Measurements from ENCODE around the gene SLC38A8.

SLC38A8 gene

DNA sequence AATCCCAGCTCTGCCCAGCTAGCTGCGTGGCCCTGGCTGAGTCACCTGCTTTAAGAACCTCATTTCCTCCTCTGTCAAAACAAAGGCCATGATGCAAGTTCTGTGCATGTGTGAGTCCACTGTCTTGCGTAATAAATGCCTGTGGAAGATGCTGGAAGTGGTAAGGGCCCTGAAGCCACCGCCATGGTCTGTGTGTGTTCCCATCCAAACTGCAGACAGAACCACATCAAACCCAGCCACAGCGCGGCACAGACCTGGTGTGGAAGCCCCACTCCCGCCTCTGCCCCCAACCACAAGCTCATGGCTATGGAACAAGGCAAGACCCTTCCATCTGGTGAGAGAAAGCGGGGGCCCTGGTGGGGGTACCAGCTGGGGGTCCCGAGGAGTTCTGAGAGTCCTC is 48.5 kb downstream of the SLC38A8 start:
- DNase-seq: no peak

DNA sequence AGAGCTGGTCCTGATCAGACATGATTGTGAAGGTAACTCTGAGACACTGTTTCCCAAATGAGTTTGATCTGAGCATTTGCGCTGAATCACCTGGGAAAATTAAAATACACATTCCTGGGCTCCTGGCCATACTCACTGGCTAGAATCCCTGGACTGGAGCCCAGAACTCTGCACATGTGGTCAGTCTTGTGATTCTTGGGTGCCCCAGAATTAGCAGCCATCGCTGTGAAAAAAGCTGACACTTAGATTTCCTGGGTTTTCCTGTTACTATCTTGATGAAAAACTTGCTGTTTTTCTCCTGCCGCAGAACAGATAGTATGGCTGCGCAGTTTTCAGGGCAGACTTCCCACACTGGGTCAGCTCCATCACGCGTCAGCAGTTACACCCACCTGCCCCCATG is 50.0 kb downstream of the SLC38A8 start:
- no peak for DNase-seq

DNA sequence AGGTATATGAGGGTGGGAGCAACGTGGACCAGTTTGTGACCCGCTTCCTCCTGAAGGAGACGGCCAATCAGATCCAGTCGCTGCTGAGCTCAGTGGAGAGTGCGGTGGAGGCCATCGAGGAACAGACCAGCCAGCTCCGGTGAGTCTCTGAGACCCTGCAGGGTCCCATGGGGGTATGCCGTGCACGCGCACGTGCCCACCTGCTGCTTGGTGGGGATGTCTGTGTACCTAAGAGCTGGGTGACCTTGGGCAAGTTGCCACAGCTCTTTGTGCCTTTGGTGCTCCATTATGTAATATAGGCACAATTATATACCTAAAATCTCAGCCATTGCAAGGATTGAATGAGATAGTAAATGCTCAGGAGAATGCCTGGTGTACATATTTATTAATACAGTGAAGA is 52.1 kb downstream of the SLC38A8 start:
- DNase-seq: no peak

DNA sequence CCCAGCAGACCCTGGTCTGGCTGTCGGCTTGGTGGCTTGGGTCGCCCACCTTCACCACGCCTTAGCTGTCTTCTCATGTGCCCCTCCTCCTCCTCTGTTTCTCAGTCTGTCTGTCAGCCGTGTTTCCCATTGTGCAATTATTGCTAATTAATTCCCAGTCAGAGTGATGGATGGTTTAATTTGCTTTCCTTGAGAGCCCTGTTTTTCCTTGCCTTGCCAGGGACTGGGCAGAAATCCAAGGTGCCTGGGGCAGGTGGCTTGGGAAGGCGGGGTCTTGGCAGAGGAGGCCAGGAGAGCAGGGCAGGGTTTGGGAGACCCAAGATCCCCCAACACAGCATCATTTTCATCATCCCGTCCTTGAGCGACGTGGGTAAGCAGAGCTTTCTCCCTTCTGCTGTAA is 53.3 kb downstream of the SLC38A8 start:
- peak; percentile 69 for DNase-seq

DNA sequence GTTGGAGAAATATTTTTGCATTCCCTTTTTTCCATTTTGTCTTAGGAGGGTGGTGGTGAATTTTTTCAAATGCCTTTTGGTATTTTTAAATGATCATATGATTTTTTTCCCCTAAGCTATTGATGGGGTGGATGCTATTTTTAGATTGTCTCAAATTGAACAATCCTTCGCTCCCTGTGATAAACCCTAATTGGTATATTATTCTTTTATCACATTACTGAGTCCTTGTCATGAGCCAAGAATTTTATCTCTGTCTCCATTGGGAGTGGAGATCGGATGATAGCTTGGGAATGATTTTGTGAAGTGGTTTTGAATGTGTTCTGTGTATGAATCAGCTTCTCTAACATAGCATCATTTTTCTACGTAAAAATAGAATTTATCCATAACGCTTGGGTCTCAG is 59.1 kb downstream of the SLC38A8 start:
- no peak for DNase-seq

DNA sequence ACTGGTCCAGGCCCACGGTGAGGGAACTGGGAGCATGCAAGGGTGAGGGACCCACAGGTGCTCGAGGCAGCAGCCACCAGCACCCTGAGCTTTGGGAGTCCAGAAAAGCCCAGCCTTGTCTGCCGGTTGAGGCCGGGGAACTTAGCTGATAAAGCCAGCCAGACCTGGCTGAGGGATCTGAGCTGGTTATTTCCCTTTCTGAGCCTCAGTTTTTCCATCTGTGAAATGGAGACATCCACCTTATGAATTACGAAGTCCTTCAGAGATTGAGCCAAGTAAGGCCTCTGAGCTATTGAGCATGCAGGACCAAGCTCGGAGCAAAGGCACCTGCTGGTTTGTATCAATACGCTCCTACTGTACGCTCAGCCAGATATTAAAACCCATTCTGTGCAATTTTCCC is 60.8 kb downstream of the SLC38A8 start:
- no peak for DNase-seq

DNA sequence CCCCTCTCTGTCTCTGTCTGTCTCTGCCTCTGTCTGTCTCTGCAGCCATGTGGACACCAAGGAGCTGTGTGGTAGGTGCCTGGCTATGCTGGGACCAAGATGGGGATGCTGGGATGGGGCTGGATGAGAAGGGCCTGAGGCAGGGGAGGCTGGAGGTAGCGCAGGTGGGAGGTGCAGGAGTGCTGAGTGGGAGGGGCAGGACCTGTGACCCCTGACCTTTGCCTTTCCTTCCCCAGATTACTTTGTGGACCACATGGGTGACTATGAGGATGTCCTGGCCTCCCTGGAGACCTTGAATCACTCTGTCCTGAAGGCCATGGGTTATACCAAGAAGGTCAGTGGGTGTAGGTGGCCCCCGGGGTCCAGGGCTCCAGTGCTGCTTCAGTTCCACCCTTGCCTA is 61.8 kb downstream of the SLC38A8 start:
- no peak for DNase-seq

DNA sequence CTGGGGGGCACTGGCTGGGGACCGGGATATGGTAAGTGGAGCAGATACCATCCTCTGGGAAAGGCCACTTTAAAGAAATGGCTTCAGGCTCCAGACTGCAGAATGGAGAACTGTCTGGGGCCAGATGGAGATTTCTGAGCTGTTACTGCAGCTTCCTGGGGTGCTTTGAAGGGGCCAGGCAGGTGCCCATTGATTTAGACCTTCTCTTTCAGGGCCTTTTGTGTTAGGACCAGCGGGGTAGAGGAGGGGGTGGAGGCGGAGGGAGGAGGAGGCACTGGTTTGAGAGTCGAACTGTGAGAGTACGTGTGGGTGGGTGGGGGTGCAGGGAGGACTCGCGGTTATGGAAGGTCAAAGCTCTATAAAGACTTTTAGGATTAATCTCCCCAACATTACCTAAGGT is 63.2 kb downstream of the SLC38A8 start:
- no peak for DNase-seq

DNA sequence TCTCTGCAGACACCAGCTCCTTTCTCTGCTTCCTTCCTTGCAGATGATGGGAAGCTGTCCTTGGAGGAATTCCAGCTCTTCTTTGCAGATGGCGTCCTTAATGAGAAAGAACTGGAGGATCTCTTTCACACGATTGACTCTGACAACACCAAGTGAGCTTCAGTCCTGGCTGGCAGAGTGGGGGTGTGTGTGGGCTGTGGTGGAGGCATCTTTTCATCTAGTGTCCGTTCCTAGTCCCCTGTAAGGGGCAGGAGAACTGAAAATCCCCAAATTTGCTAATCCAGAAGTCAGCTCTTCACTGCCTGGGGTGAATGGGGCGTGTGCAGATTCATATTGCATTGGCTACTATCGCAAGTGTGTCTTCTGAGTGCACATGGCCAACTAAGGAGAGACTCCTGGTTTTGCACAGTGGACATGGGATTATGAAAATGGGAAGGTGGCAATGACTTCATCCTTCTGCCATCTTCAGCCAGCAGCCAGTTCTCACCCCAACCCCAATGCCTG is 64.1 kb downstream of the SLC38A8 start:
- no peak for DNase-seq

DNA sequence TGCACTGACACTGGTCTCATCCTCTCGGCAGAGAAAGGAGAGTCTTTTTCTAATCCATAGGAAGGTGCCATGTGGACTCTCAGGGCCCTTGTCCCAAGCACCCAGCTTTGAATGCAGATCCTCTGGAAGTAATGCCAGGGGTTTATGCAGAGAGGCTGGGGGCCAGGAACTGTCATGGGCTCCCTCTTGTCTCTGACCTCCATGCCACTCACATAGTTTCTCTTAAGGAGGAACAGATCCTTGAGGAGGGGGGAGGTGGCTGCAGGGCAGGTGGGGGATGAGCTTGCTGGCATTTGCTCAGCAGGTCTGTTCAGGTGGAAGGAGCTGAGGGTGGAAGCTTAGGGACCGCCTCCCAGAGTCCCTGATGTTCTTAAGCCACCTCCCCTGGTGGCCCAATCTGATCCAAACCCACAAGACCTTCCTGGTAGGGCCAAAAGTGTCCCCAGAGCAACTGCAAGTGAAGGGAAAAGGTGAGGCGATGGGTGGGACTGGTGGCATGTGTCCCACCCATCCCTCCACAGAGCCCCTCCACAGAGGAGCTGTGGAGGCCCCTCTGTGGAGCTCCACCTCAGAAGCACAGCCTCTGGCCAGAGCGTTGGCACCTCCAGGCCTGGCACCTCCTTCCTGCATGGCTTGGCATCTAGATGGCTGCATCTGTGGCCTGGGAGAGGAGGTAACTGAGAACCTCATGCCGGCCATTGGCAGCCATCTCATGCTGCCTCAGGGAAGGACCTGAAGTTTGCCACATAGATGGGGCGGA is 65.4 kb downstream of the SLC38A8 start:
- no peak for DNase-seq

DNA sequence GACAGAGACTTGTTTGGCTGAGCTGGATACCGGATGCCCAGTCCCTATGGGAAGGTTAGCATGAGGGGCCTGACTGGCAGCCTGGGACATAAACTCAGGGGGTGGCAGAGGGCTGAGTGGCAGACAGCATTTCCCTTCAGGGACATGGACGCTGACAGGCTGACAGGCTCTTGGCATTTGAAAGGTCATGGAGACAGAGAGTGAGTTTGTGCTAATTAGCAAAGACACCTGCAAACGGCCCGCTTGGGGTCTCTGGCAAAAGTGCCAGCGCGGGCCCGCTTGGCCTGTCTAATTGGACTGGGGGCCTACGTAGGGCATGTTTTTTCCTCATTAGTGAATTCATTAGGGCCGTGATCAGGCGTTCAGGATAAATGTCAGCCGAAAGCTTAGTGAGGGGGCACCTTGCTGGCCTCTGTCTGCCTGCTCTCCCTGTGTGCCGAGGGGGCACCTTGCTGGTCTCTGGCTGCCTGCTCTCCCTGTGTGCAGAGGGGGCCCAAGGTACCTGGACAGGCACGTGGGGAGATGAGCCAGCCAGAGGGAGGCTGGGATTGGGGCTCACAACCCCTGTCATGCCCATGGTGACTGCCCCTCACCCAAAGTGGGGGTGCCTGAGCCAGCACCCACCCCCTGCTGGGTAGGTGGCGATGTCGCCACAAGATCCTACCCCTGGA is 66.9 kb downstream of the SLC38A8 start:
- no peak for DNase-seq

DNA sequence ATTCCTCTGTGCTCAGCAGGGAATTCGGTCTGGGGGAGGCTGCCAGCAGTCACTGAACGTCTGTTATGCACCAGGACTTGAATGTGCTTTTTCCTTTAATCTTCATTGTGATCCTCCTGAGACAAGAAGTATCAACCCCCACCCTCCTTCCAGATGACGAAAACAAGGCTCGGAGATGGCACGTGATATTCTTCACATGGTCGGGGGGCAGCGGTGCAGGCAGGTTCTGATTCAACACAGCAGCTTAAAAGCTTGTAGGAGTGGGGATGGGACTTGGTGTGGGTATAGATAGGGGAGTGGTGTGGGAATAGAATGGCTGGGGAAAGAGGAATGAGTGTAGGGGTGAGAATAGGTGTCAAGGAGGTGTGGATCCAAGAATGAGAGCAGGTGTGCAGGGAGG is 68.1 kb downstream of the SLC38A8 start:
- no peak for DNase-seq

DNA sequence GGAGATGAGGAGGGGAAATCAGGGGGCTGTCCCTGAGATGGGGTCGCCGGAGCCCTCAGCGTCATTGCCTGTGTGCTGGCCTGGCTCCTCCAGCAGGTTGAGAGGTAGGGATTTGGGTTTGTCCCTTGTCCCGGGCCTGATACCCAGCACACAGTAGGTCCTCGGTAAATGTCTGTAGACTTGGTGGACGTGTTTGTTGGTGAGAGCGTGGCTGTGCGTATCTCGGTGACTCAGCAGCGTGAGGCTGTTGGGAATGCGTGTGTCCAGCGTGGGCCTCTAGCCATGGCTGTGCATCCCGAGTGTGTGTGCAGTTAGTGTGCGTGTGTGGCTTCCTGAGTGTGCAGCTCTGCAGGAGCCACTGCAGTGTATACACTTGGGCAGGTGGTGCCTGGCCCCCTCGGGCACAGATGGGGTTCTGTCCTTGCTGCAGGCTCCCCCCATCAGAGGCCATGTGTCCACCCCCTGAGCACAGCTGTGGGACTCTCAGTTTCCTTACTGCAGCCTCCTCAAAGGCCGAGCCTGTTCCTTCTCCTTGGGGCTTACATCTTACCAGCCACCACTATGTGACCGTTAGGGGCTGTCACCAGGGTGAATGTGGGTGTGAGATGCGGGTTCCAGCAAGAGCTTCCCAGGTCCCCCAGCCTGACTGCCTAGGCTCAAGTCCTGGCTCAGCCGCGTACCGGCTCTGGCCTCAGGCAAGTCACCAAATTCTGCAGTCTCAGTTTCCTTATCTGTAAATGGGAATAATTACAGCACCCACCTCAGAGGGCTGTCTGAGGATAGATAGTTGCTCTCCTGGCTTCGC is 68.8 kb downstream of the SLC38A8 start:
- DNase-seq: no peak

DNA sequence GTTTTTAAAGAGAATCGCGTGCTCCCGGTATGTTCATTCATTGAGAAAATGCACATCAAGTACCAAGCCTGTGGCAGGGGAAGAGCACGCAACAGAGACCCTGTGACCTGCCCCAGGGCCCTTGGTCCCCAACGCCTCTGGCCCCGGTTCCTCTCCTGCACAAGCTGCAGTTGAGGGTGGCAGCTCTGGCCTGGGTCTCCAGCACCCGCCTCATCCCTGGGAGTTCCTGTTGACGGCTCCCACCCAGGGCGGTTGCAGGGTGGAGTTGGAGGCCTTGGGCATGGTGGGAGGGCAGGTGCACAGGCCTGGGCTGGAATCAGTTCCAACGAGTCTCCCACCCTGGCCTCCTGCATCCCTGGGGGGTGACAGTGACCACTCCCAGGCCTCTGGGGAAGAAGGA is 69.5 kb downstream of the SLC38A8 start:
- DNase-seq: no peak

DNA sequence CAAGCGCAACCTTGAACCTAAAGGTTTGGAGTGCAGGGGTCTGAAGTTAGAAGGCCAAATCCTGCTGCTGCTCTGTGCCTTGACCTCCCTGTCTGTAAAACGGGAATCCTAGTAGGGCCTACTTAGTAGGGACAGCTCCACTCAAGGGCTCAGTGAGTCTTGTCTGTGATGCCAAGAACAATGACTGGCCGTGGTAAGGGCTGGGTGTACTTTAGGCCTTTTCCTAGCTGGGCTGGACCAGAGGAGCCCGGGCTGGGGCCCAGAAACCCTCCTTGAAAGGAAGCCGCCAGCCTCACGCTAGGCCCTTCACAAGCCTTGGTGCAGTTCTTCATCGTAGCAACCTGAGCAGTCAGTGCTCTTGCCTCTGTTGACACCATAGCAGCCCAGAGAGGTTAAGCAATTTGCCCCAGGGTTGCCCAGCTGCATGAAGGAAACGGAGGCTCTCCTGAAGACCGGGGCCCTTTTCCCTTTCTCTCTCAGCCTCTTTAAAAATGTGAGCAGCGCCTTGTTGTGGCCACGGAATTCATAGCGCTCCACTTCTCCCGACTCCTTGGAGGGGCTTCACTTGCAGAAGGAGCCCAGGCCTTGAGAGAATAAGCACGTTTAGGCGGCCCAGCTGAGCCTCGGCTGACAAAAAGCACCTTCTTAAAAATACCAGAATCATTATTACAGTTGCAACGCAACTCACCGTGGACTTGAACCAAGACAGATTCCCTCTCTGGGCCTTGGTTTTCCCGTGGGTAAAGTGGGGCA is 70.2 kb downstream of the SLC38A8 start:
- DNase-seq: no peak

DNA sequence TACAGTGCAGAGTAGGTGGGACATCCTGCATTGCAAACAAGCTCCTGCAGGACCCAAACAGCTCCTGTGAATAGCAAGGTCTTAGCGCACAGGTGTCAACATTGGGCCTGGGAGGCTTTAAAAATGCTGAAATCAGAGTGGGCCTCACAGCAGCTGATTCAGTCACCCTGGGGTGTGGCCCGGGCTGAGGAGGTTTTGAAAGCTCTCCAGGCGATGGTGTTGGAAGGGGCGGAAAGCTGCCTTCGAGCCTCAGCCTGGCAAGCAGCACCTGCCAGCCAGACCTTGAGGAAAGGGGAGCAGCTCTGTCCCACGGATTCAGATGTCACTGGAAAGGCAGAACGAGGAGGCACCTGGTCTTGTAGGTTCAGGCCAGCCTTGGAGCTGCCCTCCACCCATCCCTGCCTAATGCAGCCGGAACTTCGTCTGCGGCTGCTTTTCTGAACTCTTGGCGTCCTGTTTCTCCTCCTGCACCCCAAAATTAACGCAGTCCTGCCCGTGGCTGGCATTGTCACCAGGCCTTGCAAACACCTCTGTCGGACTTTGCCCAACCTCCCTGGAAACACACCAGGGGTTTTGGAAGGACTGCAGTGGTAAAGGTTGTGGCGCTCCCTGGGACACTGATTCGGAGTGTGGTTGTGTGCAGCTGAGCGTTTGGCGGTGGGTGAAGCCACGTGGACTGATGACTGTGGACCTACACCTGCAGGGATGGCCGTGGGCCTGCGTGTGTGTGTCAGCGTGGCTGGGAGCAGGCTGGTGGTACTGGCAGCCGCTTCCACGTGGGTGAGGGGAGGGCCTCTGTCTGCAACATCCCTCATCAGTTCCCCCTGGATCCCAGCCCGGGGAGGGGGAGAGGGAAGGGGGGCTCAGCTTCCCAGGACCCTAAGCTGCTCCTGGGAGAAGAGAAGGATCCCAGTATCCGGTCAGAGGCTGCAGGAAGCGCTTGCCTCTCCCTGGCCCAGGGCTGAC is 71.1 kb downstream of the SLC38A8 start:
- no peak for DNase-seq

DNA sequence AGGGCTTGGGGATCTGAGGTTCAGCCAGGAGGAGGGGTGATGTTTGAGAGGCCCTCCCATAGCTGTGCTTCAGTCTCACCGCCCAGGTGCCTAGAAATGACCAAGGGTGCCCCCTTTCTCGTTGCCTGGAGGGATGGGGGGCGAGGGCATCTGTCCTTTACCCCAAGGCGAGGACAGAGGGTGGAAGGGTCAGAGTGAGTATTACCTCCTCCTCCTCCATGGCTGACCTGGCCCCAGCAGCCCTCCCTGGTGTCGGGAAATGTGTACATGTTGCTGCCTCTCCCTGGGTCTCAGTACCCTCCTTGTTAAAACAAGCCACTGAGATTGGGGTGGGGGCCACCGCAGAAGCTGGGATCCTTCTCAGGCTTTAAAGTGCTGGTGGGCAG is 72.2 kb downstream of the SLC38A8 start:
- no peak for DNase-seq

DNA sequence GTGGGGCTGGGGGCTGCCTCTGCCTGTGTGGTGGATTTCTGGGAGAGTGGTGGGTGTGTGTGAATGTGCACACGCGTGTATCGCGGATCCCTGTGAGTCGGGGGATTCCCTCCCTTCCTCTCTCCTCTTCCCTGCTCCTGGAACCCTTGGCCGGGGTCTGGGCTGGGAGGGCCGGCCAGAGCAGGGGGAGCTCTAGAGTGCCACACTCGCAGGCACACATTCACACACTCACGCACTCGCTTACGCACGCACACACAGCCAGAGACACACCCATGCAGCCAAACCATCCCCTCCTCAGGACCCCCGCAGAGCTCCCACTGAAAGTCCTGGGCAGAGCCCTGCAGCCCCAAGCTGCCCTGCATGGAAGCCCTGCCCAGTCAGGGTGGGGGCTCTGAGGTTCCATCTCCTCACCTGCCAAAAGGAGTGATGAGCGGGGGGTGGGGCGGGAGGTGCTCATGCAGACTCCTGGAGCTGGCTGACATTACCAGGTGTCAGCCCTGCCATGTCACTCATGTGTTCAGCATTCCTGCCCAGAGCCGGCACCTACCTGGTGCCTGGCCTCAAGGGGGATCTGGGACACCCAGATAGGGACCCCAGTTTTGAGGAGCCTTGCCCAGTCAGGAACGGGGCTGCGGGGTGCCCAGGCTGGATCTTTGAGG is 72.7 kb downstream of the SLC38A8 start:
- DNase-seq: no peak

DNA sequence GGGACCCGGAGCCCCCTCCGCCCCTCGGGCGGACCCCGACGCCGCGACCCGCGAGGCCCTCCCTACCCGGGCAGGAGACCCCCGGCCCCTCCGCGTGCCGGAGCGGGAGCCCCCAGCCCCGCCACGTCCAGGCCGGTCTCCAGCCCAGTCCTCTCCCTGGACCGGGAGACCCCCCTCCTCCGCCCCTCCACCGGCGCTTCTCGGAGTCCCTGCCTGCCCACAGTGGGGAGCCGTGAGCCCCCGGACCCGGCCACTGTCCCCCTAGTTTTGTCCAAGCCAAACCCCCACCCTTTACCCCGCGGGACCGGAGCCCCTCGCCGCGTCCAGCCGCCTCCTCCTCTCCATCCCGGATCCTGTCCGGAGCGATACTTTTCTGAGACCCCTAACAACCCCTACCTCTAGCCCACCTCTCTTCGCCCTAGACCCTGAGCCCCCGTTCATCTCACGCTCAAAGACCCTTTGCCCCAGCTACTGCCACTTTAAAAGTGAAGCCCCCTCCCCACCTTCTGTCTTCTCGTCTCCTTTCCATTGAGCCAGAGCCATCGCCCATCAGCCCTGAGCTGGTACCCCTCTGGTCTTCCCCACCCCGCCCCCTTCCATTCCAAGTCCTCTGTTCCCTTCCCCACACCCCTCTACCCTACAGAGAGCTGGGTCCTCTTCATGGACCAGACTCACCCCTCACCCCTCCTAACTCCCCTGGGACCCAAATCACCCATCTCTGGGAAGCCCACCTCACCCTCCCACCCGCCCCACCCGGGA is 73.5 kb downstream of the SLC38A8 start:
- no peak for DNase-seq

DNA sequence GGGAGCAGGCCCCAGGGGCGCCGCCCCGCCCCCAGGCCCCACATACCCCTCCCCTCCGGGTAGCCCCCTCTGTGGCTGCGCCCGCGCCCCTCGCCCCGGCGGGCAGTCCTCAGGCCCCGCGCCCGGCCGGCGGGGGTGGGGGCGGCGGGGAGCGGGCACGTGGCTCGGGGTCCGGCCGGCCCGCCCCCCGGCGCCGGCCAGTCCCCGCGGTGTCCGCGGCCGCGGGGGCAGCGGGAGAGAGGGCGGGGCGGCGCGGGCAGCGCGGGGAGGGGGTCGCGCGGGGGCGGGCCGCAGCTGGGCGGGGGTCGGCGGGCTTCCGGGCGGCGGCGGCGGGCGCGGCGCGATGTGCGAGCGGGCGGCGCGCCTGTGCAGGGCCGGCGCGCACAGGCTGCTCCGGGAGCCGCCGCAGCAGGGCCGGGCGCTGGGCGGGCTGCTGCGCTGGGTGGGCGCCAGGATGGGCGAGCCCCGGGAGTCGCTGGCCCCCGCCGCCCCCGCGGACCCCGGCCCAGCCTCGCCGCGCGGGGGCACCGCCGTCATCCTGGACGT is 74.2 kb downstream of the SLC38A8 start:
- no peak for DNase-seq

All from NCI-H2171 (cell line).